ENCODE results near the gene PLXNC1. TPM values are rescaled to one million over a fixed set of nuclear protein-coding genes. Genes with fewer than 3 reads are reported as not detected.
A peak's percentile ranks its signal among the peaks of the same experiment; 100 is the strongest.

PLXNC1 gene
- total and polyA plus RNA-seq, 9 of the 15 experiments (the other 6 are each of a cell fraction or from before 2014, with no cell fraction given) = 0.08 to 0.87 (median 0.28) TPM

- H3K79me2 ChIP-seq (ENCODE audit: control insufficient read depth, insufficient read depth, low read length) = no peaks in the 10 kb centered on the region
- no peaks in the 10 kb centered on the region for H3K4me1 ChIP-seq (replicated peaks in 1 of 2; ENCODE audit: control insufficient read depth in 2 of 2, insufficient read depth in 2 of 2, low read length in 2 of 2)
- H3K4me2 ChIP-seq (ENCODE audit: insufficient read depth, low read length) = no peak overlapping the region
- in situ Hi-C loops (cut with MboI) (no loop called here), intact Hi-C loops (cut with micrococcal nuclease) (no loop called here)
- peaks cover 4 to 30% of the 10 kb centered on the region in 2 experiments; a peak in 4 of 5 replicates for H3K27me3 ChIP-seq (ENCODE audit: control insufficient read depth in 2 of 2, insufficient read depth in 2 of 2, low read length in 2 of 2)
- no peak for FAIRE-seq
- no peak for ATAC-seq
- H3K36me3 ChIP-seq (ENCODE audit: control insufficient read depth, insufficient read depth, low read length) = no peaks in the 10 kb centered on the region
- DNase-seq (ENCODE audit: extremely low read depth in 1 of 4, low spot score in 3 of 4) = no peak
- H4K20me1 ChIP-seq (replicated peaks; ENCODE audit: control insufficient read depth, insufficient read depth, low read length) = no peaks in the 10 kb centered on the region
- TF ChIP-seq, protein P1, sequence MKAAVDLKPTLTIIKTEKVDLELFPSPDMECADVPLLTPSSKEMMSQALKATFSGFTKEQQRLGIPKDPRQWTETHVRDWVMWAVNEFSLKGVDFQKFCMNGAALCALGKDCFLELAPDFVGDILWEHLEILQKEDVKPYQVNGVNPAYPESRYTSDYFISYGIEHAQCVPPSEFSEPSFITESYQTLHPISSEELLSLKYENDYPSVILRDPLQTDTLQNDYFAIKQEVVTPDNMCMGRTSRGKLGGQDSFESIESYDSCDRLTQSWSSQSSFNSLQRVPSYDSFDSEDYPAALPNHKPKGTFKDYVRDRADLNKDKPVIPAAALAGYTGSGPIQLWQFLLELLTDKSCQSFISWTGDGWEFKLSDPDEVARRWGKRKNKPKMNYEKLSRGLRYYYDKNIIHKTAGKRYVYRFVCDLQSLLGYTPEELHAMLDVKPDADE (conservative IDR thresholded peaks at IDR 0.05; ENCODE audit: control insufficient read depth, low read depth, low read length) = no peak
- TF ChIP-seq CEBPB (tag; IDR thresholded peaks at IDR 0.05) = peak; percentile 46
- WGBS (ENCODE audit: insufficient coverage, low coverage, missing lambda C conversion rate) = 19% methylated on average over 6 of the region's 6 CpGs
- CTCF ChIA-PET (ENCODE audit: low intra/inter-chr PET ratio) = no interaction called here
- no peaks in the 10 kb centered on the region for H3K9me3 ChIP-seq (replicated peaks; ENCODE audit: control insufficient read depth, insufficient read depth, low read depth, low read length)
- H3K27ac ChIP-seq (ENCODE audit: extremely low read depth, low read depth, low read length) = no peak overlapping the region
- no peaks in the 10 kb centered on the region for H3K9me1 ChIP-seq (ENCODE audit: control insufficient read depth, insufficient read depth, low read length)
- no peak overlapping the region for H3K4me3 ChIP-seq
- no peak overlapping the region for H3K9ac ChIP-seq (ENCODE audit: insufficient read depth in 1 of 2, low read depth in 2 of 2, low read length in 2 of 2)
- POLR2A ChIA-PET = interaction anchor here (1.0 to 1.1 kb wide), 2 partner anchors 13 to 27 kb away, joined by 3 read pairs; no protein-coding TSS in a partner anchor
- no peak overlapping the region for H2AFZ ChIP-seq (ENCODE audit: low read depth, low read length)
- BruUV-seq (replicated peaks) = no TSS peak
These were observed 128.3 kb downstream of the PLXNC1 start for GRCh38 chr12:94276725-94277124.

GRCh38 chr12:94277426-94278000 is 129.1 kb downstream of the PLXNC1 start:
- CTCF ChIA-PET (ENCODE audit: low intra/inter-chr PET ratio) = no interaction called here

More at GRCh38 chr12:94277426-94278000, 129.1 kb downstream of the PLXNC1 start:
- FAIRE-seq = no peak
- ATAC-seq = no peak; the same call in 2 of the 3 replicates
- H3K27ac ChIP-seq (ENCODE audit: extremely low read depth, low read depth, low read length) = no peak overlapping the region
- no peak overlapping the region for H3K4me2 ChIP-seq (ENCODE audit: insufficient read depth, low read length)
- H2AFZ ChIP-seq (ENCODE audit: low read depth, low read length) = no peak overlapping the region
- H3K4me3 ChIP-seq = no peak overlapping the region
- in situ Hi-C loops (cut with MboI) = no loop called here
- H3K4me1 ChIP-seq (replicated peaks in 1 of 2; ENCODE audit: control insufficient read depth in 2 of 2, insufficient read depth in 2 of 2, low read length in 2 of 2) = no peaks in the 10 kb centered on the region
- H3K9ac ChIP-seq (ENCODE audit: insufficient read depth in 1 of 2, low read depth in 2 of 2, low read length in 2 of 2) = no peak overlapping the region
- no peaks in the 10 kb centered on the region for H4K20me1 ChIP-seq (replicated peaks; ENCODE audit: control insufficient read depth, insufficient read depth, low read length)
- intact Hi-C loops (cut with micrococcal nuclease) = no loop called here
- no peaks in the 10 kb centered on the region for H3K9me3 ChIP-seq (replicated peaks; ENCODE audit: control insufficient read depth, insufficient read depth, low read depth, low read length)
- TF ChIP-seq ZNF280A (IDR thresholded peaks at IDR 0.05; ENCODE audit: low read depth, partially characterized antibody) (no peak), CBFA2T2 (conservative IDR thresholded peaks at IDR 0.05) (0 out of 2 replicates have a peak, but pooled peaks have one; percentile 18), TFAP4 (CRISPR knock-in tag; IDR thresholded peaks at IDR 0.05; ENCODE audit: borderline replicate concordance) (peak; percentile 37; the same call in 1 of the 2 replicates)
- no peaks in the 10 kb centered on the region for H3K9me1 ChIP-seq (ENCODE audit: control insufficient read depth, insufficient read depth, low read length)
- no peaks in the 10 kb centered on the region for H3K79me2 ChIP-seq (ENCODE audit: control insufficient read depth, insufficient read depth, low read length)
- no peaks in the 10 kb centered on the region for H3K36me3 ChIP-seq (ENCODE audit: control insufficient read depth, insufficient read depth, low read length)
- BruUV-seq (replicated peaks) = no TSS peak
- no peak for DNase-seq (ENCODE audit: extremely low read depth in 1 of 4, low spot score in 3 of 4)
- WGBS (ENCODE audit: insufficient coverage, low coverage, missing lambda C conversion rate) = 18% methylated on average over 9 of the region's 9 CpGs
- peaks cover 4 to 22% of the 10 kb centered on the region in 2 experiments; a peak in 4 of 5 replicates for H3K27me3 ChIP-seq (ENCODE audit: control insufficient read depth in 2 of 2, insufficient read depth in 2 of 2, low read length in 2 of 2)
- POLR2A ChIA-PET = no interaction called here

Data from K562 (cell line).